ENCODE measurements around the gene TNC.

TNC gene

DNA sequence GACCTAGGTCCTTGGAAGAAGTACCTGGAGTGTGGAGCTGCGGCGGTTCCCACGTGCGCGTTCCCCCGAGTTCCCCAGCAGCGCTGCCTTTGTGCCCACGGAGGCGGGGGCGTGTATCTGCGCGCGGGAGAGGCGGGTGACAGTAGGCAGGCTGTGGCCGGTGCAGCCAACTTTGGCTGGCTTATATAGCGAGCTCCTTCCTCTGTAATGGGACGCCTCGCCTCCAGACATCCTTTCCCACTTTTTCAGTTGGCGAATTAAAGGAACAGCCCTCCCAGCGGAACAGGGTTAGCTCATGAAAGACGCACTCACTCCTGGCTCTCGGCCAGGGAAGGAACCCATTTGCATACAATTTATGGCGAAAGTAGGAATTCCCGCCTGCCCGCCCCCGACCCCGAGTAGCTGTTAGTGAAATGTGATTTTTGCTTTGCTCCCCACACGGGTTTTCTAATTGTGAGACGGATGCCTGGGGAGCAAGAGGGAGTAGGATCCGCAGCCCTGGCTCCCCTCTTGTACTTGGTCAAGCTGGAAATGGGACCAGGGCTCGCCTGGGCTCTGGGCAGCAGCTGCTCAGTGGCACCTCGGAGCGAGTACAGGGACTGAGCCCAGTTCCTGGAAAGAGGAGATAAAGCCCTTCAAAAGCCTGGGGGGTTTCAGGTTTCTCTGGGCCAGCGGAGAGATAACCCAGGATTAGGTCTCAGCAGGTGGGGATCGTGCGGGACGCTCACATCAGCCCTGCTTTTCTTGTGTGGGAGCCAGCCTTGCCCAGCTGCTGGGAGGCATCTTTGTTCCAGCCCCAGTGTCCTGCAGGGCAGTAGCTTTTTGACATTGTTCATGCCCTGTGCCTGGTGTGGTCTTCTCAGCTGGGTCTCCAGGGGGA, at the start of gene TNC:
Gene TNC, minus strand, starts transcription at position 159 of the 880 bp plus-strand sequence. CDS start 27,139 bp downstream, outside the sequence.
- peak; percentile 82 for DNase-seq

DNA sequence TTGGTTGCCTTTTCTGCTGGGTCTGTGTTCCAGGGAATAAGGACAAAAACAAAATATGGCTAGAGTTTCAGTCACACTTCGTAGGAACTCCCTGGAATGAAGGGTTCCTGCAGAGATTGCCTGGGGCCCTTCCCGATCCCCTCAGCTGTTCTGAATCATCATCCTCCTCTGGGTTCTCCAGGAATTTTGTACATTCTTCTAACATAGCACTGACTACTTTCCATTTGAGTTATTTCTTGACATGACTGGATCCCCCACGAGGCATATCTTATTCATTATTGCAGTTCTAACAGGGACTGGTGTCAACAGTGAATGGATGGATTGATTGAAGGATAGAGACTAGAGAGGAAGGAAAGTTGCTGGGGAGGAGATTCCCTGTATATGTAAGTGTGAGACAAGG, 49.2 kb upstream of the TNC start:
- DNase-seq = no peak

DNA sequence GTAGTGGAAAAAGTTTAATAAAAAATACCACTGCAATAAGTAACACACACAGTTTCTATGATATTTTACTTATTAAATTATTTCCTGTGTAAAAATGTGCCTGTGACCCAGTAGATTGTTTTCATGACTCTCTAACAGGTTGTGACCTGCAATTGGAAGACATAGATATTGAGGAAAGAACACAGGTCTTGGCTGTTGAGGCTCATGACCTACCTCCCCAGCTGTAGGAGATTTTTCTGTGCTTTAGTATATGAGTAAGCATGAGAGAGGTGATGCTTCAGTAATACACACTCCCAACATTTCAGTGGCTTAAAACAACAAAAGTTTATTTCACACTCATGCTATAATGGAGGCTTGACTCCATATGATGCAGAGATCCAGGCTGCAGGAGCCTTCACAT, 47.3 kb upstream of the TNC start:
- no peak for DNase-seq

DNA sequence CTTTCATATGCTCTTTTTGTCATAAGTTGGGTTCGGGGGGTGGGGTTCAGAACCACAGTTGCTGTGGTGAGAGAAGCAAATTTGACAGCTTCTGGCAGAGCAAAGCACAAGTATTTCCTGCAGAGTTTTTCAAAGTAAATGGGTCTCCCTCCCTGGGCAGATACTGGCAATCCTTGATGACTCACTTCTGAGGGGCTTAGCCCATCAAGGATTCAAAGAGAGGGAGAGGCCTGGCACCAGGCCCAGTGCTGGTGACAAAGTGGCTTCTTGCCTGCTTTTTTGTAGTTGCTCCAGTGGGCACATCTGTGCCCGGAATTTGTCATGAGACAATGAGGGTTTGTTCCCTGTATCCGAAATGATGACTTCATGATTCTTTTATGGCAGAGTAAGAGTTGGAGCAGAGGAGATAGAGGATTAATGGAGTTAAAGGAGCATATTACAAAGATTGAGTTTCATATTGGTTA, 46.6 kb upstream of the TNC start:
- DNase-seq = peak; percentile 90

DNA sequence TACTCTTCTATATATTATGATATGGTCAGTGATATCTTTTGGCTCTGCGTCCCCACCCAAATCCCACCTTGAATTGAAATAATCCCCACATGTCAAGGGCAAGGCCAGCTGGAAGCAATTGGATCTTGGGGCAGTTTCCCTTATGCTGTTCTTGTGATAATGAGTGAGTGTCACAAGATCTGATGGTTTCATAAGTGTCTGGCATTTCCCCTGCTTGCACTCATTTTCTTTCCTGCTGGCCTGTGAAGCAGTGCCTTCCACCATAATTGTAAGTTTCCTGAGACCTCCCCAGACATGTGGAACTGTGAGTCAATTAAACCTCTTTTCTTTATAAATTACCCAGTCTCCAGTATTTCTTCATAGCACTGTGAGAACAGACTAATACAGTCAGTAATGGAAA, 45.0 kb upstream of the TNC start:
- DNase-seq = no peak

DNA sequence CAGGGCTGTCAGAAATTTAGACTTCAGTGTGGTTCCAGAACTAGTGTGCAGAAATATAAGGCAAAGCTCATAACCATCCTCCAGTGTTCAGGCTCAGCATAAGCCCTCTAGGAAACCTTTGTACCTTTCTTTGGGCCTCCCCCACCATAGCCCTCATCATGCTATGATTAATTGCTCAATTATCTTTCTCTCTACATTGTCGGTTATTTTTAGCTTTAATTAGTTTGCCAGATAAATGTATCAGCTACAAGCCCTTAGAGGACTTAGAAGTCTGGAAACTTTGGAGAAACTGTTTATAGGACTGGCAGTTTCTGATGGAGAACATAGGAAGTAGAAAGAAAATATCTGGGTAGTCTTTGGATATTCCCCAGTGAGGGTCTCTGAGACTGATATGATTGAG, 43.5 kb upstream of the TNC start:
- no peak for DNase-seq

DNA sequence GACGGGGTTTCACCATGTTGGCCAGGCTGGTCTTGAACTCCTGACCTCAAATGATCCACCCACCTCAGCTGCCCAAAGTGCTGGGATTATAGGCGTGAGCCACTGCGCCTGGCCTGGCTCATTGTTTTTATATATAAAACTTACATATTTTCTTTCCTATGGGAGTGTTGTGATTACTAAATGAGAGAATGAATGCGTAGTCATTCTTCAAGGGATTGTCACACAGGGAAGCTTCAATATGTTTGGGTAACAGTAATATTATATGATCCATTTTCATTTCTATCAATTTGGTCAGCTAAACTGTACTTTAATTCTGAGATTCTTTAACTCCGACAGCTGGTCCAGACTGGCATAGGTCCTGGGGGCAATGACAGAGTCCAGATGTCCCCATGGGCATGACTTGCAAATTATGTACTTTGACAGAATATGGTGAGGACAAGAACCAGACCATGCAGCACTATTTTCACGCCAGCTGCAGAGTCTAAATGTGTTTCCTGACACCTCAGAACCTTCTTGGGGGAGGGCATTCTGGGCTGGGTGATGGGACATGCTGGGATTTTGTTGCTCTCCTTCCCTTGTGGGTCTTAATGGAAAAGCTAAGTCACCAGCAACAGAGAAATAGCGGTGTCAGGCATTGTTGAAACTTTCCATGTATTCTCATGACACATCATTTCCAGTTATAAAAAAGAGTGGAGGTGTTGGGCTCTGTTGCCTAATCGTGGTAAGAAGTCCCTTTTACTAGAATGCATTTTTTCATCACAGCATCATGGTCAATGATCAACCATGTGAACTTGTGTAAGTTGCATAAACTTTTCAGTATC, 40.9 kb upstream of the TNC start:
- DNase-seq = no peak

DNA sequence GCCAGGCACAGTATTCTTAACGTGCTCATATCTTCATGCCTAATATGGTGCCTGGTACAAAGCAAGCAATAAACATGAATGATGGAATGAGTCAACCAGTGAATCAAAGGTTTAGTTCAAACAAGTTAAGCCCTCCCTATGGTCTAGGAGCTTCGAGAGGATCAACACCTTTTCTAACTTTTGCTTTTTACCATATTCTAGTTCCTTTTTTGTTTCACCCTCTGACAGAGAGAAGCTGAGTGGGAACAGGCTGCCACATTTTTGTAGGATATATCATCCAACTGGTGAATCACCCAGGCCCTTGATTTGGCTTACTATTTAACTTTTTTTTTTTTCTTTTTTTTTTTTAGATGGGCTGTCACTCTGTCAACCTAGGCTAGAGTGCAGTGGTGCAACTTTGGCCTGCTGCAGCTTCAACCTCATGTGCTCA, 39.3 kb upstream of the TNC start:
- DNase-seq = no peak

DNA sequence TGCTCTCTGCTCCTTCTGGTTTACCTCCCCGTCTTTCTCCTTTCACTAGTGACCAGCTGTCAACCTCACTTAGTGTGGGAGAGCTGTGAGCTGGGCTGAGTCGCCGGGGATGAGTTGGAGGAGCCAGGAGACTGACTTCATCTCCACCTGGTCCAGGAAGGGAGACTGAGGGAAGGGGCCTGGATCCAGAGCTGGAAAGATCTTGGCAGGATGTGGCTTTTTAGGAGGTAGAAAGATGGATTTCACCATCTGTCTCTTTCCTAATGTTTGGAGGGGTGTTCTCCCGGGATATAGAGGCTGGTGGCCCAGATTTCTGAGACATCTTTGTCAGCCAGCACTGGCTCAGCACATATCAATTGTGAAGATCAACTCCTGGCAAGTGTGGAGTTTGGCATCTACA, 37.1 kb upstream of the TNC start:
- DNase-seq = peak; percentile 11

DNA sequence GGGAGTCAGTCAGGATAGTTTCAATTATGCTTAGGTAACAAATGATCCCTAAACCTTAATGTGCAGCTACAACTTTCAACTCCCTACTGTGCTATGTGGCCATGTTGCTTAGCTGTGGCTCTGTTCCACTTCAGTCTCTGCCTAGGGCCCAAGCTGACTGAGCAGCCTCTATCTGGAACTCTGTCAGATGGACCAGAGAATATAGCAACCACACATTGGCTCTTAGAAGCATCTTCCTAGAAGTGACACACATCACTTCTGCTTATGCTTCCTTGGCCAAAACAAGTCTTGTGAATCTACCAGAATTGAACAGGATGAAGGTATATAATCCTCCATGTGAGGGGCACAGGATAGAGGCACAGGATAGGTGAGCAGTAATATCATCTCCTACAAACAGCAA, 36.7 kb upstream of the TNC start:
- DNase-seq = no peak

DNA sequence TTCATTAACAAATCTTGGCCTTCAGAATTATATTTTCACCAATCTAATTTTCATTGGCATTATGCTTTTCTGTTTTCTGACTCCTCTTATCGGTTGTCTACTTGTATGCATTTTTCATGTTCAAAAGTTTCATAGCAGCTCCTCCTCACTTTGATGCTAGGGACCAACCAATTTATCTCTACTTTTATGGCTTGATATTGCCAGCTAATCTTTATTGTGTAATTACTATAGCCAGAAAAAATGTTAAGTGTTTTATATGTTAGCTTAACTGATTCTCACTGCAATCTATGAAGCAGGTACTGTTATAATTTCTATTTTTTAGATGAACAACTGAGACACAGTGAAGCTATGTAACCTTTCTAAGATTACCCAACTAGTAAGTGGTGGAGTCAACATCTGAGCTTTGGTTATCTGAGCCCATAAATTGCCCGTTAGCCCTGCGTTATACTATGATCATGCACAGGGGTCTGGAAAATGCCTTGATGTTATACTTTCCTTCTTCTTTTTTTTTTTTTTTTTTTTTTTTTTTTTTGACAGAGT, 34.4 kb upstream of the TNC start:
- no peak for DNase-seq

DNA sequence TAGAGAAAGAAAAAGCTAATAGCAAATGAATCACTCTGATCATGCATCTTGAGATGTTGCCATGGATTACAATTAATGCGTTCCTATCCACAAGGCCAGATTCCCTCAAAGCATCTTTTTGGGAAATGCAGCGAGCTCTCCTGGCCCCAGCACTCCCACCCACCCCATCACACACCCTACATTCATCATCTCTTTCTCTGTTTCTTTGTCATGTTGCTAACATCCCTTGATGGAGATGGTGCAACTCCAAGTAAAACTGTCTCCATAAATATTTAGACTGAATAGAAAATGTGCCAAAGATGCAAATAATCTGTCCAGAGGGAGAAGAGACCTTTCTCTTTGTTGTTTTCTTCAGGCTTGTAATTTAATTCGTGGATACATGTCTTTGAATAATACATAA, 30.8 kb upstream of the TNC start:
- no peak for DNase-seq

DNA sequence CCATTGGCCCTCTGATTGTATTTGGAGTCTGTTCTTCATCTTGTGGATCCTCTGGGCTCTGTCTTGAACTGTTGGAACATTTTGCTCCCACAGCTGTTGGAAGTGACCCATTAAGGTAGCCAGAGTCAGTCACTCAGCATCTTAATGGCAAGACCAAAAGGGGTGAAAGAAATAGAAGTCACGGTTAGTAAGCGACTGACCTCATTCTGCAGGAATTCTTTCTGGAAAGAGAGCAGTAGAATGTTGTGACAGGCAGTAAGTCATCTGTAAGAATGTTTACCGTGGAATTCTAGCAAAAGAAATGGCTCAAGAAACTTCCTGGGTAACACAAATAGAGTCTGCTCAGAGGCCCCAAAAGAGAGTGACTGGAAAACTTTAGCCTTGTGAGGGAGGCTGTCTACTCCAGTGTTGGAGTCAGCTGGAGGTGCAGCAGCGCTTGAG, 28.6 kb upstream of the TNC start:
- DNase-seq = no peak

DNA sequence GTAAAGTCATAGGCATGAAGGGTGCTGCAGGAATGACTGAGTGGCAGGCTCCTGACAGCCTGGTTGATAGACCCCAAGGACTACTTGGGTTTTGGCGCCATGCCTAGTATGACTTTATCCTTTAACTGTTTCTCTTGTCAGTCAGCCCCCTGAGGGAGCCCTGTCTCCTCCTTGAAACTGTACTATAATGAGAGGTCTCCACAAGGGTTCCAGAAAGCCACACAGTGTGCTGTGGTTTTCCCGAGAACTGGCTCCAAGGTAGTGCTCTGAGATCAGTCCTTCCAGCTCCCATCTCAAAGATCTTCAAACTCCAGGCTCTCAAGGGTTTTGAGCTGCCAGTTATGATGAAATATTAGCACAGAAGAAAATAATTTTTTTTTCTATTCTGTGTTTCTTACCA, 26.7 kb upstream of the TNC start:
- DNase-seq = peak; percentile 48

DNA sequence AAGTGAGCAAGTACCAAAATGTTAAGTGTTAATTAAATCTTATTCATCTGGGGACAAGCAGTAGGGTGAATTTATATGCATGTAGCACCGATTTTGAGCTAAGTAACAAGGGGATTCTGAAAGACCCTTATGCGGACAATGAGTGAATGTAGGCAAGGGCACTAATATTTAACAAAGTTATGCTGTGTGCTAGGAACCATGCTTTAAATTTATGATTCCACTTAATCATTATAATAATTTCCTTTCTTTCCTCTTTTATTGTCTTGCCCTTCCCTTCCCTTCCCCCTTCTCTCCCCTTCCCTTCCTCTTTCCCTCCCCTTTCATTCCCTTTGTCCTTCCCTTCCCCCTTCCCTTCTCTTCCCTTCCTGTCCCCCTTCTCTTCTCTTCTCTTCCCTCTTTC, 25.7 kb upstream of the TNC start:
- DNase-seq = no peak

DNA sequence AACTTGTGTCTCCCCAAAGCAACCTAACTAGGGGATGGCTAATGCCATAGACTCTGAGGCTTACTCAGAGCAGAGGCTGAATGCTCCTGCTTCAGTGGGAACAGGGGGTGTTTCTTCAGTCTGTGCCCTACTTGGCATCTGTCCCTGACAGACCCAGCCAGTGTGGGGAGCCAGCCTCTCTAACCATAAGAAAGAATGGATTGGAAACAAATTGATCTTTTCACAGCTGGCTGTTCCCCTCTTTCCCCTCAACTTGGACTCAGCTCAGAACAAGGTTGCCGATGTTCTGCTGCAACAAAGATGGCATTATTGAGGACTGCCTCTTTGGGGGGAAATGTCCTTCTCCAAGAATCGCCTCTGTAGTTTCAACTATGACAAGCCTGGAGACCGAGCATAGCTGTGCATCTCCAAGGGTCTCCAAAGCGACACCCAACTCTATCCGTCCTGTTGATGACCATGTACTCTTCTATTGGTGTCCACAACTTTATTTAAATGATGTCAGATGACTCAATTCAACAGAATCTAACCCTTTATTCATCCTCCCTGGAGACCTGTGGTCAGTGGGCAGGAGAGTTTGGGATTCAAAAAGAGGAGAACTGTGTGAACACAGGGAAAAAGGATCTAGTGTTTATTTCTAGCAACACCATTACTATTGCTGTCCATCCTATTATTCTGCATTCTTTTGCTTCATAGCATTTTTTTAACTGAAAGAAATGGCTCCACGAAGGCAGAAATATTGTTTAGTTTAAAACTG, 24.7 kb upstream of the TNC start:
- DNase-seq = no peak

DNA sequence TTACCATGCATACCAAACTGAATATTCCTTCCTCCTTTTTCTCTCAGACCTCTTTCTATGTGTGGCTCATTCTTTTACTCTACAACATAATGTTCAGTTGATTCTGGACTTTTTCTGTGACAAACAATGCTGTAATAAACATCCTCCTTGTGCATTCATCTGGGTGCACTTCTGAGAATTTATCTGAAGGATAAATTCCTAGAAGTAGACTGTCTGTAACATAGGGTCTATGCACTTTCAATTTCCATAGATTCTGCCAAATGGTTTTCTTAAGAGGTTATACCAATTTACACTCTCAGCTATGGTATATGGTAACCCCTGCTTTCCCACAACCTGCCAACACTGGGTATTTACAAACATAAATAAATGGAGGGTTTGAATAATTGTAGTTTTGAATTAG, 24.1 kb upstream of the TNC start:
- DNase-seq = no peak

DNA sequence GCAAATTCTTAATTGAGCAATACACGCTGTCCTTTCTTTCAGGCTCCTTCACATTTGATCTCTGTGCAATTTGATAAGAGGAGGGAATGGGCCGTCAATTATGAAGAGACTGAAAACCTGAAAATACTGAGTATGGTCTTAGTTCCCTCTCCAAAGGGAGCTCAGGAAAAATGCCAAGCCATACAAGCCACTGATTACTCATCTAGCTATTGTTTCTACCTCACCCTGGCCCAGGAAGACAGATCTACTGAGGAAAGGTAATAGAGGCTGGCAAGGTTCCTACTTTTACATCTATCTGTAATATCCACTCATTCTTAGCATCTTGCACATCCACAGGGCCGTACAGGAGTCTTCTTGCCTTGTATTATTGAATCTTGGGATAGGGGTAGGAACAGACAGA, 23.7 kb upstream of the TNC start:
- no peak for DNase-seq

DNA sequence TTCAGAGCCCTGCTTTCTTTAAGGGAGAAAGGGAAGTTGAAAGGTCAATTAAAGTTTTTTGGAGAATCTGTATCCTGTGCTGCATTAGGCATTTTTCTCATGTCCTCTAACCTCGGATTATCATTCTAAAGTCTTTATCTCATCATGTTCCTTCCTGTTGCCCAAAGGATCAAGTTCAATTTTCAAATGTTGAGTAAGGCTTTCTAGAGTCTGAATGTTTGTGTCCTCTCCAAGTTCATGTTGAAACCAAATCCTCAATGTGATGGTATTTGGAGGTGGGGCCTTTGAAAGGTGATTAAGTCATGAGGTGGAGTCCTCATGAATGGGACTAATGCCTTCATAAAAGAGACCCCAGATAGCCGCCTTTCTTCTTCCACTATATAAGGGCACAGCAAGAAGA, 20.2 kb upstream of the TNC start:
- no peak for DNase-seq

DNA sequence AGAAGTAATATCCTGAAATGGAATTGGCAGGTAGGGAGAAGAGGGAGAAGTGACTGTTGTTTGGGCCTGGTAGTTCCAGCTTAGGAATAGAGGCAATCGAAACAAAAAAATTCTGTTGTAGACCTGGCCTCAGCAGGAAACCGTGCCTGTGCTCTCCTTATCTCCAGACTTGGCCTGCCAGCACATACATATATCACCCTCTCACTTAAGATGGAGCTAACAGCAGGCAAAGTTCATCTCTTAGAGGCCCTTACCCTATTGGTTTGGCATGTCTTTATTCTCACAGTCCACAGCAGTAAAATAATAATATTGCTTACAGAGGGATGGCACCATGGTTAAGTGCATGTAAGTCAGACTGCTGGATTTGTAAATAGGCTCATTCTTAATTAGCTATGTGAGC, 19.6 kb upstream of the TNC start:
- DNase-seq = no peak

DNA sequence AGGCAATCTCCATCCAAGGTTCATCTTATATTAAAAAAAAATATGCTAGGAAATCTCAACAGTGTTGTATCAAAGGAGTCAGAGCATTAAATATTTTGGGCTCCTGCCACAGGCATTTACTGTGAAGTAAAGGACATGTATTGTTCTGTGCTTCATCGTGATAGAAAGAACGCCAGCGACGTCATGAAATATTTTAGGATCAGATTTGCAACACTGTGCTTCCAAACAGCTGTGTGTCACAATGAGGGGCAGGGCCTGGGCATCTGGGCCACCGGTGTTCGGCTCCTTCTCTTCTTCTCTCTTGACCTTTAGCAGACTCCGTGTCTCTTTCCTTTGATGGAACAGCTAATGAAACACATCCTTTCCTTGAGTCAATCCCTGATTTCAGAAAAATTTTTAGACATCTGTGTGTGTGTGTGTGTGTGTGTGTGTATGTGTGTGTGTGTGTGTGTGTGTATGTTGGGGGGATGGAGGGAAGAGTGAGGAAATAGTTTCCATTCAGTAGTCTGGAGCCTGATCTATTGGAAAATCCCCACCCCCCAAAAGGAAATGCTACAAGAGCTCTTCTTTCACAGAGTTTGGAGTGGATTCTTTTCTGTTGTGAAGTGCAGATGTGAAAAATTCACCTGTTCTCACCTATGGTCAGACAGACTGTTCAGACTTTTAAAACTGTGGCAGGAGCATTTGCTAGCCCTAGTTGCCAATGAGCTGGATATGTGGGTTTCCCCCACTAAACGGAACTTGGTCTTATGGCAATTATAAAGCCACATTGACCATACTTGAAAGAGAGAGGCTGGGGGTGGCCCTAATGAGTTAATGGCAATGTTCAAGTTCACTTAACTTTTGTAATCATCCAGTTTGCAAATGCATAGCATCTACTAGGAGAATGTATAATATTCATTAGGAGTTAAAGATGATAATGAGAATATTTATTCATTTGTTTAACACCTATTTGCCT, 18.1 kb upstream of the TNC start:
- no peak for DNase-seq

DNA sequence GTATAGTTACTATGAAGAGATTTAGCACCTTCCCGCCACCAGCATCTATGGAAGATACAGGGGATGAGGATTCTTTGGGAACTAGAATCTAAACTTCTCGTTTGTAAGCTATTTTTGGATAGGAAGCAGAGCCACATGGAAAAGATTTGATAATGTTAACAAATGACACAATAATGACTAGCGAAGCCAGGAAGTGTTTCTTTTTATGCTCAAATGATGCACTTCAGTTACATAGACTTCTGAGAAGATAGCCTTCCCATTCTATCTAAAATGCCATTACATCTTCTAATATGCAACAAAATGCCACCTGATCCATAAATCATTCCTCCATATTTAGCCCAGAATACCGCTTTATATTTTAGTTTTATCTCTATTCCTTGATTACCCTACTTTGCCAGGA, 17.0 kb upstream of the TNC start:
- no peak for DNase-seq

Measured in NCI-H2171 treated with DMSO at 0.1 percent for 48 hours (cell line).